Mesenchymal stem cell (in vitro differentiated cells and primary cell): ENCODE measurements around the gene OR2AT4.

Experiments used
- DNase-seq: peaks from one replicate; pipeline ENCODE4 v3.0.0-alpha.2; 2013
- H2AFZ ChIP-seq: one replicate; pipeline ENCODE4 v1.6.1; 2013; ENCODE audit warnings: low read depth, mild to moderate bottlenecking, control low read depth, inconsistent platforms, low read length, moderate library complexity
- H2AK5ac ChIP-seq: 2 replicates; pipeline ENCODE4 v1.6.1; 2013; ENCODE audit warnings: low read length, moderate library complexity, mild to moderate bottlenecking, inconsistent platforms; ENCODE audit not compliant: severe bottlenecking
- H2BK120ac ChIP-seq: one replicate; pipeline ENCODE4 v1.6.1; 2013; ENCODE audit warnings: low read depth, mild to moderate bottlenecking, inconsistent platforms, low read length, moderate library complexity
- H2BK12ac ChIP-seq, 2 experiments: one replicate each; pipeline ENCODE4 v1.6.1; 2013; ENCODE audit warnings: inconsistent platforms in 2 of 2, low read length in 2 of 2, mild to moderate bottlenecking in 2 of 2, moderate library complexity in 2 of 2, control low read depth in 1 of 2
- H2BK15ac ChIP-seq: one replicate; pipeline ENCODE4 v1.6.1; 2013; ENCODE audit warnings: mild to moderate bottlenecking, low read depth, inconsistent platforms; ENCODE audit not compliant: poor library complexity, severe bottlenecking
- H2BK5ac ChIP-seq: 2 replicates; pipeline ENCODE4 v1.6.1; 2013; ENCODE audit warnings: low read depth, mild to moderate bottlenecking, low read length, control low read depth, inconsistent platforms; ENCODE audit not compliant: poor library complexity, severe bottlenecking
- H3K14ac ChIP-seq, 2 experiments: one replicate each; pipeline ENCODE4 v1.6.1; 2013; ENCODE audit warnings: inconsistent platforms in 2 of 2, low read length in 2 of 2, control low read depth in 1 of 2, mild to moderate bottlenecking in 1 of 2, moderate library complexity in 1 of 2
- H3K18ac ChIP-seq, 2 experiments: one replicate each; pipeline ENCODE4 v1.6.1; 2013; ENCODE audit warnings: inconsistent platforms in 2 of 2, low read length in 2 of 2, control low read depth in 1 of 2, low read depth in 1 of 2, mild to moderate bottlenecking in 1 of 2
- H3K23ac ChIP-seq, 2 experiments: one replicate each; pipeline ENCODE4 v1.6.1; 2013; ENCODE audit warnings: inconsistent platforms in 2 of 2, low read length in 2 of 2, mild to moderate bottlenecking in 2 of 2, moderate library complexity in 2 of 2, control low read depth in 1 of 2
- H3K27ac ChIP-seq: 2 replicates; pipeline ENCODE4 v1.5.1; 2013; ENCODE audit warnings: mild to moderate bottlenecking, moderate library complexity, low read length, control low read depth, inconsistent platforms; ENCODE audit not compliant: poor library complexity, severe bottlenecking
- H3K27me3 ChIP-seq, 2 experiments: 2 replicates each; pipeline versions ENCODE4 v1.6.1 to v1.7.0; 2013; ENCODE audit warnings: low read length in 2 of 2, mild to moderate bottlenecking in 2 of 2, moderate library complexity in 2 of 2, control low read depth in 1 of 2, inconsistent platforms in 1 of 2; ENCODE audit not compliant: control insufficient read depth in 1 of 2, insufficient read depth in 1 of 2
- H3K36me3 ChIP-seq, 2 experiments: 2 replicates each; pipeline versions ENCODE4 v1.6.1 to v1.7.0; 2013; ENCODE audit warnings: low read length in 2 of 2, control low read depth in 1 of 2, inconsistent platforms in 1 of 2, low read depth in 1 of 2, mild to moderate bottlenecking in 1 of 2; ENCODE audit not compliant: insufficient read depth in 2 of 2, control insufficient read depth in 1 of 2
- H3K4ac ChIP-seq, 2 experiments: one replicate each; pipeline ENCODE4 v1.6.1; 2013; ENCODE audit warnings: inconsistent platforms in 2 of 2, low read length in 2 of 2, mild to moderate bottlenecking in 2 of 2, moderate library complexity in 2 of 2, control low read depth in 1 of 2, low read depth in 1 of 2
- H3K4me1 ChIP-seq: 2 replicates; pipeline ENCODE4 v1.6.1; 2013; ENCODE audit warnings: low read depth, low read length, control low read depth; ENCODE audit not compliant: control insufficient read depth, insufficient read depth
- H3K4me2 ChIP-seq: 2 replicates; pipeline ENCODE4 v1.6.1; 2013; ENCODE audit warnings: low read length, mild to moderate bottlenecking, inconsistent platforms; ENCODE audit not compliant: poor library complexity, severe bottlenecking
- H3K4me3 ChIP-seq, 2 experiments: 2 replicates each; pipeline versions ENCODE4 v1.5.1 to v1.7.0; 2013; ENCODE audit warnings: low read length in 2 of 2, mild to moderate bottlenecking in 2 of 2, control low read depth in 1 of 2, low read depth in 1 of 2; ENCODE audit not compliant: insufficient read depth in 1 of 2
- H3K79me1 ChIP-seq: replicated peaks from 2 replicates; pipeline ENCODE4 v1.6.1; 2013; ENCODE audit warnings: mild to moderate bottlenecking, control low read depth, low read length, inconsistent platforms; ENCODE audit not compliant: poor library complexity, severe bottlenecking
- H3K9ac ChIP-seq: 2 replicates; pipeline ENCODE4 v1.7.0; 2013; ENCODE audit warnings: mild to moderate bottlenecking, low read length, moderate library complexity
- H3K9me3 ChIP-seq: 2 replicates; pipeline ENCODE4 v1.7.0; 2013; ENCODE audit warnings: mild to moderate bottlenecking, low read length; ENCODE audit not compliant: control insufficient read depth
- H4K8ac ChIP-seq: one replicate; pipeline ENCODE4 v1.6.1; 2013; ENCODE audit warnings: inconsistent platforms, mild to moderate bottlenecking, low read length, moderate library complexity
- H4K91ac ChIP-seq: one replicate; pipeline ENCODE4 v1.6.1; 2013; ENCODE audit warnings: mild to moderate bottlenecking, low read length, inconsistent platforms
- WGBS: methylation state at CpG from one replicate; pipeline ENCODE4 v1.1.7; 2013; ENCODE audit warnings: mixed read lengths; 5-methylcytosine and 5-hydroxymethylcytosine counted together

The OR2AT4 gene

GRCh38 chr11:75059299-75059698 lies 37.4 kb downstream of the OR2AT4 start:
- H4K91ac ChIP-seq, result no peak overlapping the region

GRCh38 chr11:75056814-75057213 lies 39.9 kb downstream of the OR2AT4 start:
- Histone ChIP-seq H2AFZ (no peak overlapping the region), H3K27me3 (no peaks in the 10 kb centered on the region), H3K4me1 (no peaks in the 10 kb centered on the region), H3K27ac (no peak overlapping the region), H3K4me2 (no peak overlapping the region), H3K79me1 (peaks cover 21% of the 10 kb centered on the region), H3K18ac (no peak overlapping the region), H3K9me3 (peaks cover 21% of the 10 kb centered on the region), H3K4ac (no peak overlapping the region), H2BK15ac (no peak overlapping the region), H3K23ac (no peak overlapping the region), H3K9ac (no peak overlapping the region), H2BK120ac (no peak overlapping the region), H4K91ac (no peak overlapping the region), H3K14ac (no peak overlapping the region), H3K36me3 (peaks cover 0 to 11% of the 10 kb centered on the region in 2 experiments), H4K8ac (no peak overlapping the region), H2AK5ac (no peak overlapping the region), H2BK12ac (no peak overlapping the region), H2BK5ac (no peak overlapping the region), H3K4me3 (no peak overlapping the region)
- 100% methylated on average over 1 of the region's 3 CpGs for WGBS
- no peak for DNase-seq

More at GRCh38 chr11:75059299-75059698, 37.4 kb downstream of the OR2AT4 start:
- Histone ChIP-seq H3K4me3 (no peak overlapping the region), H4K8ac (no peak overlapping the region), H2AK5ac (no peak overlapping the region), H3K9me3 (no peaks in the 10 kb centered on the region), H3K27ac (no peak overlapping the region), H2AFZ (no peak overlapping the region), H2BK12ac (no peak overlapping the region), H3K23ac (no peak overlapping the region), H3K4me1 (no peaks in the 10 kb centered on the region), H3K36me3 (peaks cover 0 to 13% of the 10 kb centered on the region in 2 experiments), H3K79me1 (peaks cover 27% of the 10 kb centered on the region), H3K9ac (no peak overlapping the region), H2BK5ac (no peak overlapping the region), H3K4me2 (no peak overlapping the region), H2BK120ac (no peak overlapping the region), H3K27me3 (no peaks in the 10 kb centered on the region), H3K14ac (no peak overlapping the region), H2BK15ac (no peak overlapping the region), H3K18ac (no peak overlapping the region), H3K4ac (no peak overlapping the region)
- no peak for DNase-seq

- H3K4me3 ChIP-seq, result no peak overlapping the region
- H2AK5ac ChIP-seq, result no peak overlapping the region
- peaks cover 3% of the 10 kb centered on the region for H3K4me1 ChIP-seq
- H3K27me3 ChIP-seq, result no peaks in the 10 kb centered on the region
- no peak overlapping the region for H3K4me2 ChIP-seq
- peak; percentile 79 for DNase-seq
- H3K23ac ChIP-seq, result no peak overlapping the region
- peaks cover 29% of the 10 kb centered on the region for H3K9me3 ChIP-seq
- H2BK15ac ChIP-seq, result no peak overlapping the region
- H3K36me3 ChIP-seq, result peaks cover 0 to 10% of the 10 kb centered on the region in 2 experiments
- H3K14ac ChIP-seq, result no peak overlapping the region
- no peak overlapping the region for H2AFZ ChIP-seq
- H3K79me1 ChIP-seq, result peaks cover 20% of the 10 kb centered on the region
- 76% methylated on average over 3 of the region's 6 CpGs for WGBS
- no peak overlapping the region for H2BK12ac ChIP-seq
- H3K4ac ChIP-seq, result no peak overlapping the region
- no peak overlapping the region for H3K27ac ChIP-seq
- H2BK5ac ChIP-seq, result no peak overlapping the region
- no peak overlapping the region for H2BK120ac ChIP-seq
- H3K9ac ChIP-seq, result no peak overlapping the region
- no peak overlapping the region for H3K18ac ChIP-seq
- no peak overlapping the region for H4K8ac ChIP-seq
- H4K91ac ChIP-seq, result no peak overlapping the region
Observed at GRCh38 chr11:75055511-75055910, 41.2 kb downstream of the OR2AT4 start.

GRCh38 chr11:75052457-75052856 lies 44.2 kb downstream of the OR2AT4 start:
- H2AK5ac ChIP-seq, result no peak overlapping the region
- H3K79me1 ChIP-seq, result peaks cover 4% of the 10 kb centered on the region
- no peak overlapping the region for H3K4me3 ChIP-seq
- DNase-seq, result no peak
- no peaks in the 10 kb centered on the region for H3K27me3 ChIP-seq
- H2BK15ac ChIP-seq, result no peak overlapping the region
- H3K18ac ChIP-seq, result no peak overlapping the region
- H3K27ac ChIP-seq, result no peak overlapping the region
- no peak overlapping the region for H4K91ac ChIP-seq
- H3K23ac ChIP-seq, result no peak overlapping the region
- 94% methylated on average over 1 of the region's 1 CpG for WGBS
- no peaks in the 10 kb centered on the region for H3K36me3 ChIP-seq
- no peak overlapping the region for H2BK120ac ChIP-seq
- no peak overlapping the region for H2AFZ ChIP-seq
- no peak overlapping the region for H3K9ac ChIP-seq
- peaks cover 29% of the 10 kb centered on the region for H3K9me3 ChIP-seq
- H3K4me2 ChIP-seq, result no peak overlapping the region
- H2BK12ac ChIP-seq, result no peak overlapping the region
- no peak overlapping the region for H2BK5ac ChIP-seq
- H3K4ac ChIP-seq, result no peak overlapping the region
- H3K14ac ChIP-seq, result no peak overlapping the region
- peaks cover 5% of the 10 kb centered on the region for H3K4me1 ChIP-seq
- H4K8ac ChIP-seq, result no peak overlapping the region
